Measurements from ENCODE around the gene ATAD2B.

GRCh38 chr2:23721454-23721826 lies 205.5 kb downstream of the ATAD2B start:
- TF ChIP-seq BHLHE40 (IDR thresholded peaks at IDR 0.05; ENCODE audit: low read depth, low read length) (no peak), SMC3 (IDR thresholded peaks at IDR 0.05; ENCODE audit: low read depth, low read length) (no peak), CEBPB (IDR thresholded peaks at IDR 0.05; ENCODE audit: low read depth, low read length) (no peak), CTCF (conservative IDR thresholded peaks at IDR 0.05; ENCODE audit: low read depth, low read length) (no peak), POLR2A (IDR thresholded peaks at IDR 0.05; ENCODE audit: low read depth, low read length) (no peak), RCOR1 (IDR thresholded peaks at IDR 0.05; ENCODE audit: insufficient replicate concordance, low read length) (no peak), CHD1 (IDR thresholded peaks at IDR 0.05; ENCODE audit: low read depth, low read length) (no peak), RAD21 (IDR thresholded peaks at IDR 0.05; ENCODE audit: low read length) (no peak)
